Motor neuron (in vitro differentiated cells): Measurements from ENCODE around the gene PRR30. TPM values are rescaled to one million over a fixed set of nuclear protein-coding genes. Genes with fewer than 3 reads are reported as not detected.
A peak's percentile ranks its signal among the peaks of the same experiment; 100 is the strongest.

Source experiments
- ATAC-seq, 8 experiments: fragments of 200-7000 bp; cut with Tn5 transposase; replicated peaks in 6 of 8; 2 replicates each; pipeline ENCODE4 v1.8.0; 2021; ENCODE audit warnings: mild to moderate bottlenecking in 8 of 8, moderate library complexity in 8 of 8
- H3K27ac ChIP-seq, 2 donors: fragments of 250-450 bp; sonication (Bioruptor Pico); 2 replicates each; pipeline ENCODE4 v1.9.0; 2021; ENCODE audit warnings: antibody characterized with exemption in 2 of 2, mild to moderate bottlenecking in 2 of 2, moderate library complexity in 1 of 2
- H3K4me1 ChIP-seq, 2 donors: fragments of 250-450 bp; sonication (Bioruptor Pico); replicated peaks in 1 of 2; 2 replicates each; pipeline ENCODE4 v1.6.1; 2021; ENCODE audit warnings: antibody characterized with exemption in 2 of 2, mild to moderate bottlenecking in 2 of 2, moderate library complexity in 1 of 2
- H3K4me3 ChIP-seq, 5 donors: fragments of 250-450 bp; sonication (Bioruptor Pico); 2 replicates each; pipeline ENCODE4 v1.9.0; 2021; ENCODE audit warnings: antibody characterized with exemption in 5 of 5, mild to moderate bottlenecking in 5 of 5, moderate library complexity in 4 of 5
- WGBS, 10 experiments: fragments of 450-650 bp; shearing (Covaris generic); methylation state at CpG; one replicate each; pipeline ENCODE4 v1.0.0; 2022; 5-methylcytosine and 5-hydroxymethylcytosine counted together
- in situ Hi-C, 9 experiments: fragments of 400-800 bp; cut with MboI; loops; one replicate each; pipeline ENCODE4 v1.15.0; 2021; ENCODE audit warnings: low sequenced_read_pairs in 9 of 9, low pct_unique_long_range_greater_than_20kb in 2 of 9; ENCODE audit not compliant: unreplicated experiment in 9 of 9
- total RNA-seq, 8 experiments: library from RNA; unstranded; fragments of 300-600 nt; gene quantifications; 2 replicates each; pipeline versions ENCODE4 v1.2.3 to v1.2.4, GENCODE V29; 2022

PRR30 gene
- total RNA-seq, 8 experiments from 2014 or later, result 0.11 to 1.5 (median 0.32) TPM; not detected in 2

DNA sequence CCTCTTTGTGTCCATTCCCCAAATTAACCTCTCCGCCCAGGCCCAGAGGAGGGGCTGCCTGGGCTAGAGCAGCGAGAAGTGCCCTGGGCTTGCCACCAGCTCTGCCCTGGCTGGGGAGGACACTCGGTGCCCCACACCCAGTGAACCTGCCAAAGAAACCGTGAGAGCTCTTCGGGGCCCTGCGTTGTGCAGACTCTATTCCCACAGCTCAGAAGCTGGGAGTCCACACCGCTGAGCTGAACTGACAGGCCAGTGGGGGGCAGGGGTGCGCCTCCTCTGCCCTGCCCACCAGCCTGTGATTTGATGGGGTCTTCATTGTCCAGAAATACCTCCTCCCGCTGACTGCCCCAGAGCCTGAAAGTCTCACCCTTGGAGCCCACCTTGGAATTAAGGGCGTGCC is 39.2 kb downstream of the PRR30 start:
- in situ Hi-C loops, result loop anchor here in 3 of 9 experiments (25.0 kb wide), 1 partner anchor 187 kb away; the partner anchor contains the start of genes DNAJC5G (in 3 of the 3) and TRIM54 (in 3 of the 3)
- no peak for ATAC-seq
- Histone ChIP-seq H3K4me1 (peaks cover 2 to 4% of the 10 kb centered on the region in 2 donors), H3K4me3 (no peak overlapping the region), H3K27ac (no peak overlapping the region)
- 28 to 89% (median 72%) methylated on average over 1 to 3 of the region's 10 CpGs; no CpG with 5 or more reads in 6 of the 10 experiments for WGBS, 10 experiments

DNA sequence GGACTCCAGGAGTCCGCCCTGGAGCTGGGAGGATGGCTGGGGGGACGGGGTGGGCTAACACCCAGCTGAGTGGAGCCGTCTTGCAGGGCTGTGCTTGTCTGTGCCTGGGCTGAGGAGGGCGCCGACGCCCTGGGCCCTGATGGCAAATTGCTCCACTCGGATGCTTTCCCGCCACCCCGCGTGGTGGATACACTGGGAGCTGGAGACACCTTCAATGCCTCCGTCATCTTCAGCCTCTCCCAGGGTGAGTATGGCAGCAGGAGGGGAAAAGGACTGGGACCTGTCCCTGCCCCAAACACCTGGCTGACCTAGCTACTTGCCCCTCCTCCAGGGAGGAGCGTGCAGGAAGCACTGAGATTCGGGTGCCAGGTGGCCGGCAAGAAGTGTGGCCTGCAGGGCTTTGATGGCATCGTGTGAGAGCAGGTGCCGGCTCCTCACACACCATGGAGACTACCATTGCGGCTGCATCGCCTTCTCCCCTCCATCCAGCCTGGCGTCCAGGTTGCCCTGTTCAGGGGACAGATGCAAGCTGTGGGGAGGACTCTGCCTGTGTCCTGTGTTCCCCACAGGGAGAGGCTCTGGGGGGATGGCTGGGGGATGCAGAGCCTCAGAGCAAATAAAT is 39.8 kb downstream of the PRR30 start:
- in situ Hi-C loops, result loop anchor here in 3 of 9 experiments (10.0 to 25.0 kb wide), 3 partner anchors 105 to 137 kb away; partner anchors contain the start of genes ATRAID (in 1 of the 3), CAD (in 1 of the 3), MAPRE3 (in 1 of the 3) and SLC5A6 (in 1 of the 3)
- Histone ChIP-seq H3K4me1 (peaks cover 2 to 4% of the 10 kb centered on the region in 2 donors), H3K27ac (no peak overlapping the region), H3K4me3 (no peak overlapping the region)
- no peak for ATAC-seq
- 77 to 100% (median 96%) methylated on average over 1 to 5 of the region's 19 CpGs; no CpG with 5 or more reads in 7 of the 10 experiments for WGBS, 10 experiments

DNA sequence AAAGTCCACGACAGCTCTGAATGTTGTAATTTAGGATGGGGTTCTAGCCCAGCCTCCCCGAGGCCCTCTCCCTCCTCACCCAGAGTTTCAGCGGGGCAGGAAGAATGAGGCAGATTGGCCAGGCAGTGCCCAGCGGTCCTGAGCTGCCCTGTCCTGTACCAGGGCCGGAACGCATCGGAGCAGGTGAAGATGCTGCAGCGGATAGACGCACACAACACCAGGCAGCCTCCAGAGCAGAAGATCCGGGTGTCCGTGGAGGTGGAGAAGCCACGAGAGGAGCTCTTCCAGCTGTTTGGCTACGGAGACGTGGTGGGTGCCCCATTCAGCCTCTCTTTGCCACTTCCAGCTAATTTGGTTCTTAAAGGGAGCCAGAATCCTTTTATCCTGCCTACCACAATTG is 41.9 kb downstream of the PRR30 start:
- no peak overlapping the region for H3K4me3 ChIP-seq
- in situ Hi-C loops, result loop anchor here in 3 of 9 experiments (10.0 to 25.0 kb wide), 3 partner anchors 107 to 135 kb away; partner anchors contain the start of genes ATRAID (in 1 of the 3), CAD (in 1 of the 3), MAPRE3 (in 1 of the 3) and SLC5A6 (in 1 of the 3)
- ATAC-seq, result no peak
- peaks cover 2 to 4% of the 10 kb centered on the region in 2 donors for H3K4me1 ChIP-seq
- H3K27ac ChIP-seq, result no peak overlapping the region
- WGBS, 10 experiments, result 49 to 100% (median 93%) methylated on average over 1 to 3 of the region's 14 CpGs; no CpG with 5 or more reads in 6 of the 10 experiments

DNA sequence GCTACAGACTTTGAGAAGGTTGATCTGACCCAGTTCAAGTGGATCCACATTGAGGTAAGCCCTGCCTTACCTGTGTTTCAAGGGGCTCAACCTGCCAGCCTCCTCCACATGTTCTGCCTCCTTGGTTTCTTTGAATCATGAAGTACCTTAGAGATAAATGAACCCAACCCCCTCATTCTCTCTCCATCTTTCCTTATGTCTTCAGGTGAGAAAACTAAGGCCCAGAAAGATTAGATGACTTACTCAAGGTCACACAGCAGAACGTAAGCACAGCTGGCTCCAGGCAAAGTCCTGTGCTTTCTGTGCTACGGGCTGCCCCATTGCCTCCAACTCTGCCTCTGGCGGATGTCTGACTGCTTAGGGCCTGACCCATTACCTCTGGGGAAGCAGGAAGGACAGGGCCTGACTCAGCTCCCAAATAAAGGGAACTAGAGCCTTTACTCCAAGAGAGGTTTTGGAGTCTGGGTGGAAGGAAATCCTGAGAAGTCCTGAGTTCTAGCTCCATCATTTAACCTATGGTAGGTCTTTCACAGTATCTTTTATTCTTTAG is 42.4 kb downstream of the PRR30 start:
- Histone ChIP-seq H3K4me1 (peaks cover 2 to 4% of the 10 kb centered on the region in 2 donors), H3K4me3 (no peak overlapping the region), H3K27ac (no peak overlapping the region)
- in situ Hi-C loops, result loop anchor here in 3 of 9 experiments (10.0 to 25.0 kb wide), 3 partner anchors 108 to 135 kb away; partner anchors contain the start of genes ATRAID (in 1 of the 3), CAD (in 1 of the 3), MAPRE3 (in 1 of the 3) and SLC5A6 (in 1 of the 3)
- WGBS, 10 experiments, result 41 to 76% (median 71%) methylated on average over 1 to 3 of the region's 3 CpGs; no CpG with 5 or more reads in 5 of the 10 experiments
- no peak for ATAC-seq

DNA sequence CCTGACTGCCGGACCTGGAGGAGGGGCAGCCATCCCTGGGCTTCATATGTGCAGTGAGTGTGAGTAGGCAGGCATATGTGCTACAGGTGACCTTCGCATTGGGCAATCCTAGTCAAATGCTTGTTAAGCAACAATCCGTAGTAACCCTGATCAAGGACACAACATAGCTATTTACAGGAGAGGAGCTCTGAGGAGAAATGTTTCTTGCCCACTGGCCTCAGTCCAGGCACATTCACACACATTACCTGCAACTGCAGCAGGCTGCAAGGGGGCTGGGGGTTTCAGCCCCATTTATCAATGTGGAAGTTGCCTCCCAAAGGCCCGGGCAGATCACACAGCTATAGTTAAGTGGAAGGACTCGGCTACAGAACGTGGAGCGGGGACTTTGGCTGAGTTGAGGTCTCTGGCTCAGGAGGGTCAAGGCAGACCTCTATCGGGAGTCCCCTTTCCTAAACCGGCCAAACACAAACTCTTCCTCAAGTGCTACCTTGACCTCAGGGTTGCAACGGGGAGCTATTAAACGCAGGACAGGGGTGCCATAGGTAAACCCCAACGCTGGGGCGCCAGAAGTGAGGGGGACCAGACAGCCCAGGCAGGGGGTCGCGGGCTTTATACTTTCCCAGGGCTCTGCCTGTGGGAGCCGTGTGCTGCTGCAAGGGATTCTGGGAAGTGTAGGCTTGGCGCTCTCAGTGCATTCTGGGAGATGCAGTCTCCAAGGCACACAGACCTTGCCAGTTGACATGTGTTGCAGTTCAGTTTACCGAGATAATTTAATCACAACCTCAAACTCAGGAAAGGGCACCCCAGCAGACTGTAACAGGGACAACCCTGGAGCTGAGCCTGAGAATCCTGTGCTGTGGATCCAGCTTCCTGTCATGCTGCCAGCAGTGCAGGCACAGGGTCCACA is 43.2 kb downstream of the PRR30 start:
- peak; percentile 88 to 95 (median 90) for ATAC-seq
- Histone ChIP-seq H3K4me1 (peaks cover 2 to 4% of the 10 kb centered on the region in 2 donors), H3K4me3 (peak overlapping the region; percentile 8 to 20 (median 18)), H3K27ac (no peak overlapping the region)
- WGBS, 10 experiments, result 10 to 100% (median 53%) methylated on average over 1 to 12 of the region's 18 CpGs; no CpG with 5 or more reads in 4 of the 10 experiments
- in situ Hi-C loops, result loop anchor here in 3 of 9 experiments (10.0 to 25.0 kb wide), 3 partner anchors 109 to 134 kb away; partner anchors contain the start of genes ATRAID (in 1 of the 3), CAD (in 1 of the 3), MAPRE3 (in 1 of the 3) and SLC5A6 (in 1 of the 3)

DNA sequence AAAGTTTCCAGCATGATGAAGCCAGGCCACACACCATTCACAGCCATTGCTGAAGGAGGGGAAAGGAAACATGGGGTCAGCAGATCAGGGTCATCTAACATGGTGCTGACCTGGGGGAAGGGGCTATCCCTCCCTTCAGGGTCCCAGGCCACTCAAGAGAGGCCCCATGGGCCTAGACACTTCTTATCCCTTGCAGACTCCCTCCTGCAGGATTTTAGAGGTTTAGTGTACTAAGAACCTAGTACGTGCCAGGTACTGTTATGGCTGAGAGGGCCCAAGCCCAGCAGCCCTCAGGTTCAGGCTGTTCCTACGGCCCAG is 43.8 kb downstream of the PRR30 start:
- Histone ChIP-seq H3K4me3 (no peak overlapping the region), H3K27ac (no peak overlapping the region), H3K4me1 (peaks cover 2 to 4% of the 10 kb centered on the region in 2 donors)
- WGBS, 10 experiments, result 83 to 92% (median 85%) methylated on average over 1 to 2 of the region's 2 CpGs; no CpG with 5 or more reads in 6 of the 10 experiments
- ATAC-seq, result no peak
- in situ Hi-C loops, result loop anchor here in 3 of 9 experiments (10.0 to 25.0 kb wide), 3 partner anchors 109 to 133 kb away; partner anchors contain the start of genes ATRAID (in 1 of the 3), CAD (in 1 of the 3), MAPRE3 (in 1 of the 3) and SLC5A6 (in 1 of the 3)

DNA sequence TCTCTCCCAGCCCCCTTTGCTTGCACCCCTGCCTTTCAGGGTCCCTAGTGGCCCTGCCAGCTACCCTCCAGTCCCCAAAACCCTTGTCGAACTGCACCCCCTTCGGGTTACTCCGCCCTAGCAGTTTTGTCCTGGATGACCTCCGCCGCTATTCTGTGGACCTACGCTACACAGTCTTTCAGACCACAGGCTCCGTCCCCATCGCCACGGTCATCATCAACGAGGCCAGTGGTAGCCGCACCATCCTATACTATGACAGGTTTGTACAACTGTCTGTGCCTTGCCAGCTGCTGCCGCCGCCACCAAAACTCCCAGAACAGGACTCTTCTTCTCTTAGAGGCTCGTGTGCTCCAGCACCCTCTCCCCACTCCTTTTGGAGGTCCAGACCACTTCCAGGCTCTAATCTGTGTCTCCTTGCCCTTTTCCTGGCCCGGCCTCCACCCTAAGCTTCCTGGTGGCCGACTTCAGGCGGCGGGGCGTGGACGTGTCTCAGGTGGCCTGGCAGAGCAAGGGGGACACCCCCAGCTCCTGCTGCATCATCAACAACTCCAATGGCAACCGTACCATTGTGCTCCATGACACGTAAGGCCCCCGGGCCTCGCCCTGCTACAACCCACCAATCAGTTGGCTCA is 44.7 kb downstream of the PRR30 start:
- 82 to 100% (median 92%) methylated on average over 2 to 22 of the region's 24 CpGs; no CpG with 5 or more reads in 4 of the 10 experiments for WGBS, 10 experiments
- no peak overlapping the region for H3K4me3 ChIP-seq
- H3K27ac ChIP-seq, result no peak overlapping the region
- in situ Hi-C loops, result loop anchor here in 3 of 9 experiments (10.0 to 25.0 kb wide), 3 partner anchors 110 to 132 kb away; partner anchors contain the start of genes ATRAID (in 1 of the 3), CAD (in 1 of the 3), MAPRE3 (in 1 of the 3) and SLC5A6 (in 1 of the 3)
- ATAC-seq, result no peak
- H3K4me1 ChIP-seq, result peaks cover 2 to 4% of the 10 kb centered on the region in 2 donors

DNA sequence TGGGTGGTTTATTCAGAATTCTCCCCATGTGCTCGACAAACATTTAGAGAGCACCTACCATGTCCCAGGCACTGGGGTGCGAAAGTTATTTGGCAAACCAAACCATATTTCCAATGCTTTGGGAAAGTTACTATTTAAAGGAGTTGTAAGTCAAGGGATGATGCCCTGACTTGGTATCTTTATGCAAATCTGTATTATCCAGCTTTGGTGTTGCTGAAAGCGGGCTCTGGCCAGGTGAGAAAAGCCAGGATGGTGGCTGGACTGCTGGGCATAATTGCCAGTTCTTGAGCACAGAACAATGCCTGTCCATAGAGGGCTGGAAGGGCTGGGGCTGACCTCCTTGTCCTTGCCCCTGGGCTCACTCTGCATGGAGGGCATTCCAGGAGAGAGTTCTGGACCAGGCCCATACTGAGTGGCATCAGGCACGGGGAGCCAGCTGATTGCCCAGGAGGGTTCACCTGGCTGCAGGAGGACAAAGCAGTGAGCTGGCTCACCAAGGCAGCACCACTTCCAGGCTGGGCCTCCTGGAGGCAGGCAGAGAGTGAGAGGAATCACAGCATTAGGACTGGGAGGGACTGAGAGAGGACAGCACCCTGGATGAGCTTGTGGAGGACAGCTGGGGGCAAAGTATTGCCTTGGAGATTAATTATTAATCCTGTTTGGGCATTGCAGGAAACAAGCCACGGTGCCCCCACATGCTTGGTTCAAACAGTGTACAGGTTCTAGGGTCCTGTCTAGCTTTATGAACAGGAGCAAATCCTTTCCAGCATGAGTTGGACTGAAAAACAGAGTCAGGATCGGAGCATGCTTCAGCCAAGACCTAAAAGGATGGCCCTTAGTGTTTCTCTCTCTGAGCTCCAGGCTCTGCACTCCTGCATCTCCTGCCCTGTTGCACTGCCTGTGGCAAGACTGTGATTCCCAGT is 45.5 kb downstream of the PRR30 start:
- H3K27ac ChIP-seq, result no peak overlapping the region
- no peak overlapping the region for H3K4me3 ChIP-seq
- ATAC-seq, result no peak
- WGBS, 10 experiments, result 40 to 100% (median 71%) methylated on average over 1 to 4 of the region's 6 CpGs; no CpG with 5 or more reads in 1 of the 10 experiments
- in situ Hi-C loops, result loop anchor here in 3 of 9 experiments (10.0 to 25.0 kb wide), 3 partner anchors 111 to 131 kb away; partner anchors contain the start of genes ATRAID (in 1 of the 3), CAD (in 1 of the 3), MAPRE3 (in 1 of the 3) and SLC5A6 (in 1 of the 3)
- peaks cover 2 to 4% of the 10 kb centered on the region in 2 donors for H3K4me1 ChIP-seq

DNA sequence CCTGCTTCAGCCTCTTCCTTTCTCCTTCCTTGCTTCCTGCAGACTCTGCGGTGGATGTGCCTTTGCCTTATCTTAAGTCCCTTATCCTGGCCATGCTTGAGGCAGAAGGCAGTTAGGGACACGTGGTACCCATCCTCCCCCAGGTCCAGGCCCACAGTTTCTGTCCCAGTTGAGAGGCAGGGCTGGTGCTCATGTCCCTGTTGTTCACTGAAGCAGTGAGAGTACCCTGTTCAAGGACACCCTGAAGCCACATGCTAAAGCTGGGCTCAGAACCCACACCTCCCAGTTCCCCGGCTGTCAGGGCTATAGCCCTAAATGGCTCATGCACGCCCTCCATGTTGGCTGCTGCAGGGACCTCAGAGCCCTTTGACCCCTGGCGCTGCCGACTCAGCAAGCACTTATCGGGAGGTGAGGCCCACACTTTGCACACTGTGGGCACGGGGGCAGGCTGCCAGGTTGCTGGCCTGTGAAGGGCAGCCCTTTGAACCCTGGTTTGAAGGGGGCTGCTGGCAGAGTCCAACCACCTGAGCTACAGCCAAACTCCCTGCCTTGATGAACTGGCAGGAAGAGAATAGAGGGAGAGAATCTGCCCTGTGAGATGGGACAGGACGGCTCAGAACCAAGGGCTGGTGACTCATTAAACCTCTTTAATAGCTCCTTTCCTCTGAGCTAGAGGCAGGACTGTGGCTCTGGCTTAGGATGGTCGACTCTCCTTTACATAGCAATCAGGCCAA is 46.3 kb downstream of the PRR30 start:
- WGBS, 10 experiments, result 74 to 83% (median 78%) methylated on average over 1 to 5 of the region's 10 CpGs; no CpG with 5 or more reads in 6 of the 10 experiments
- no peak overlapping the region for H3K4me3 ChIP-seq
- ATAC-seq, result no peak
- peaks cover 2 to 4% of the 10 kb centered on the region in 2 donors for H3K4me1 ChIP-seq
- no peak overlapping the region for H3K27ac ChIP-seq
- in situ Hi-C loops, result loop anchor here in 3 of 9 experiments (10.0 to 25.0 kb wide), 3 partner anchors 112 to 131 kb away; partner anchors contain the start of genes ATRAID (in 1 of the 3), CAD (in 1 of the 3), MAPRE3 (in 1 of the 3) and SLC5A6 (in 1 of the 3)
